ENCODE measurements around the gene CACNA2D3. TPM values are rescaled to one million over a fixed set of nuclear protein-coding genes. Genes with fewer than 3 reads are reported as not detected.

The CACNA2D3 gene
- total and polyA plus RNA-seq, 4 donors: 0.06 to 0.37 (median 0.08) TPM; not detected in 1

DNA sequence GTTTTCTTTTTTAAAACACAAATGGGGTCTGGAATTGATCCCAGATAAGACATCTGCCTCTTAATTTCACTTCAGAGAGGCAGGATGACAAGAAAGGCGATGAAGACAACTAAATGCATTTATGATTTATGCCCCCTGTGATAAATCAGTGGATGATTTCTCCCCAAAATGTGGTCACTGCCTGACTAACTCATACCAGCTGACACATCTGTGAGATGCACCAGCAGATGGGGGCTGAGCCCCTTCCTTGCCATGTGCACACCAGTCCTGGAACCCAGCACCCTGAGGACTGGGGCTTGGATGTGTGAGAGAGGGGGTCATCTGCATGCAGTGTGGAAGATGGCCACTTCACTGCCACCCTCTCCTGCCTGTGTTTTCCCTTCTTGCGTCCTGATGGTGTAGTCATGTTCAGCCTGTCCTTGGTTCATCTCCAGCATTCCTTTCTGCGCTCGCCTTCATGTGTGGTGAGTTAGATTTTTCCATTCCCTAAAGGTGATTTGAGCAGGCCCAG, 541.2 kb downstream of the CACNA2D3 start:
- no peak overlapping the region for H3K27ac ChIP-seq (ENCODE audit: low read depth in 1 of 2, low read length in 2 of 2)
- no peaks in the 10 kb centered on the region for H3K9me3 ChIP-seq (ENCODE audit: control insufficient read depth in 4 of 4, low read length in 3 of 4)
- no peak overlapping the region for H3K9ac ChIP-seq (ENCODE audit: low read depth in 1 of 2, low read length in 2 of 2)
- TF ChIP-seq REST (IDR thresholded peaks at IDR 0.05) (no peak), CTCF (IDR thresholded peaks at IDR 0.05; ENCODE audit: low read depth, low read length, missing input control) (no peak), JUND (IDR thresholded peaks at IDR 0.05) (no peak), GABPA (IDR thresholded peaks at IDR 0.05 in 1 of 2, conservative IDR thresholded peaks at IDR 0.05 in 1 of 2) (no peak), ATF3 (IDR thresholded peaks at IDR 0.05) (no peak), NR2F2 (IDR thresholded peaks at IDR 0.05) (no peak), HNF4A (conservative IDR thresholded peaks at IDR 0.05) (no peak), RXRA (IDR thresholded peaks at IDR 0.05) (no peak)
- TF ChIP-seq, protein P1, sequence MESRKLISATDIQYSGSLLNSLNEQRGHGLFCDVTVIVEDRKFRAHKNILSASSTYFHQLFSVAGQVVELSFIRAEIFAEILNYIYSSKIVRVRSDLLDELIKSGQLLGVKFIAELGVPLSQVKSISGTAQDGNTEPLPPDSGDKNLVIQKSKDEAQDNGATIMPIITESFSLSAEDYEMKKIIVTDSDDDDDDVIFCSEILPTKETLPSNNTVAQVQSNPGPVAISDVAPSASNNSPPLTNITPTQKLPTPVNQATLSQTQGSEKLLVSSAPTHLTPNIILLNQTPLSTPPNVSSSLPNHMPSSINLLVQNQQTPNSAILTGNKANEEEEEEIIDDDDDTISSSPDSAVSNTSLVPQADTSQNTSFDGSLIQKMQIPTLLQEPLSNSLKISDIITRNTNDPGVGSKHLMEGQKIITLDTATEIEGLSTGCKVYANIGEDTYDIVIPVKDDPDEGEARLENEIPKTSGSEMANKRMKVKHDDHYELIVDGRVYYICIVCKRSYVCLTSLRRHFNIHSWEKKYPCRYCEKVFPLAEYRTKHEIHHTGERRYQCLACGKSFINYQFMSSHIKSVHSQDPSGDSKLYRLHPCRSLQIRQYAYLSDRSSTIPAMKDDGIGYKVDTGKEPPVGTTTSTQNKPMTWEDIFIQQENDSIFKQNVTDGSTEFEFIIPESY (IDR thresholded peaks at IDR 0.05): no peak
- WGBS: 89% methylated on average over 4 of the region's 4 CpGs
- H3K36me3 ChIP-seq (ENCODE audit: control insufficient read depth in 4 of 4, insufficient read depth in 3 of 4, low read depth in 1 of 4, low read length in 3 of 4): no peaks in the 10 kb centered on the region
- no peak overlapping the region for H3K4me3 ChIP-seq (ENCODE audit: low read depth in 1 of 3, low read length in 3 of 3)
- no peak for DNase-seq (ENCODE audit: low spot score)
- no peaks in the 10 kb centered on the region for H3K27me3 ChIP-seq (ENCODE audit: control insufficient read depth in 4 of 4, insufficient read depth in 4 of 4, low read length in 3 of 4)
- H3K4me1 ChIP-seq (ENCODE audit: control insufficient read depth in 4 of 4, insufficient read depth in 4 of 4, low read length in 3 of 4): no peaks in the 10 kb centered on the region

- Histone ChIP-seq H3K9ac (ENCODE audit: low read depth in 1 of 2, low read length in 2 of 2) (no peak overlapping the region), H3K4me1 (ENCODE audit: control insufficient read depth in 4 of 4, insufficient read depth in 4 of 4, low read length in 3 of 4) (no peaks in the 10 kb centered on the region), H3K9me3 (ENCODE audit: control insufficient read depth in 4 of 4, low read length in 3 of 4) (no peaks in the 10 kb centered on the region), H3K27me3 (ENCODE audit: control insufficient read depth in 4 of 4, insufficient read depth in 4 of 4, low read length in 3 of 4) (no peaks in the 10 kb centered on the region), H3K4me3 (ENCODE audit: low read depth in 1 of 3, low read length in 3 of 3) (no peak overlapping the region), H3K27ac (ENCODE audit: low read depth in 1 of 2, low read length in 2 of 2) (no peak overlapping the region), H3K36me3 (ENCODE audit: control insufficient read depth in 4 of 4, insufficient read depth in 3 of 4, low read depth in 1 of 4, low read length in 3 of 4) (no peaks in the 10 kb centered on the region)
- WGBS: 91% methylated on average over 8 of the region's 8 CpGs
- no peak for DNase-seq (ENCODE audit: low spot score)
- no peak for TF ChIP-seq FOXA1 (IDR thresholded peaks at IDR 0.05)
- no peak for TF ChIP-seq JUND (IDR thresholded peaks at IDR 0.05)
- TF ChIP-seq CTCF (IDR thresholded peaks at IDR 0.05; ENCODE audit: low read depth, low read length, missing input control): no peak
- TF ChIP-seq RAD21 (IDR thresholded peaks at IDR 0.05): no peak
- no peak for TF ChIP-seq RXRA (IDR thresholded peaks at IDR 0.05)
- TF ChIP-seq, protein P2, sequence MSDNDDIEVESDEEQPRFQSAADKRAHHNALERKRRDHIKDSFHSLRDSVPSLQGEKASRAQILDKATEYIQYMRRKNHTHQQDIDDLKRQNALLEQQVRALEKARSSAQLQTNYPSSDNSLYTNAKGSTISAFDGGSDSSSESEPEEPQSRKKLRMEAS (IDR thresholded peaks at IDR 0.05): no peak
- TF ChIP-seq, protein P1 (IDR thresholded peaks at IDR 0.05): no peak
- TF ChIP-seq REST (IDR thresholded peaks at IDR 0.05): no peak
- no peak for TF ChIP-seq HNF4G (IDR thresholded peaks at IDR 0.05)
- no peak for TF ChIP-seq GABPA (IDR thresholded peaks at IDR 0.05 in 1 of 2, conservative IDR thresholded peaks at IDR 0.05 in 1 of 2)
These were observed 542.8 kb downstream of the CACNA2D3 start for GRCh38 chr3:54665016-54665600.
